Urinary bladder (tissue), 4 donors: ENCODE measurements around the gene OR1G1. TPM values are rescaled to one million over a fixed set of nuclear protein-coding genes. Genes with fewer than 3 reads are reported as not detected.
"Not testable (repeated sequence)": the region's sequence is repeated elsewhere in the genome, so short reads cannot be mapped to it uniquely, and the experiment has no call there.

Experiments used
- DNase-seq: peaks from one replicate; pipeline ENCODE4 v3.0.0-alpha.2; 2015; ENCODE audit errors: extremely low spot score
- H3K27ac ChIP-seq: one replicate; pipeline ENCODE4 v1.5.1; 2013; ENCODE audit warnings: low read depth, mild to moderate bottlenecking, moderate library complexity
- H3K36me3 ChIP-seq: one replicate; pipeline ENCODE4 v1.6.1; 2013; ENCODE audit warnings: mild to moderate bottlenecking, moderate library complexity; ENCODE audit not compliant: insufficient read depth
- H3K4me1 ChIP-seq: one replicate; pipeline ENCODE4 v1.6.1; 2013; ENCODE audit warnings: mild to moderate bottlenecking, moderate library complexity; ENCODE audit not compliant: insufficient read depth
- H3K4me3 ChIP-seq: one replicate; pipeline ENCODE4 v1.5.1; 2013; ENCODE audit warnings: low read depth, low read length
- WGBS: extraction: QIAGEN DNeasy Blood & Tissue Kit; methylation state at CpG from one replicate; pipeline ENCODE4 v1.1.7; 2013; 5-methylcytosine and 5-hydroxymethylcytosine counted together
- polyA plus RNA-seq: library from polyadenylated mRNA; stranded (reverse); fragments of 200-250 nt; gene quantifications from one replicate; pipeline ENCODE4 v1.2.3, GENCODE V29; 2013
- total RNA-seq: library from RNA; depleted of rRNA; stranded (reverse); fragments of >200 nt; gene quantifications from one replicate; pipeline ENCODE4 v1.2.3, GENCODE V29; 2014
- donor health status: healthy with polysubstance abuse.
- donor health status: healthy.

Gene OR1G1
- total RNA-seq = not detected
- polyA plus RNA-seq = not detected

DNA sequence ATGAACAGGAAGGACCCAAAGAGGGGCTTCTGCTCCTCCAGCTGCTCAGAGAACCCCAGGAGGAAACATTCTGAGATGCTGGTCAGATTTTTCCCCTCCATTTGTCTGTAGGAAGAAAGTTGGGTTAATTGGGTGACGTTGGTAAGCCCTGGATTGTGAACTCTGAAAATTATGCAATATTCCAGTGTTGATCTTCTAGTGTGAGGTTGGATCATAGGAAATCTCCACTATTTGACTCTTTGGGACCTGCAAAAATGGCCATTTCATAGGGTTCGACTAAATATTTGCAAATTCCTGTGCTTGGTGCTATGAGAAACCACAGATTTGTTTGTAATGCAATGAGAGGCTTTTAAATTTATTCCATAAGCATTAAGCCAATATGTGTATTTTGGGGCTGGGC lies at the start of gene OR1G1:
Gene OR1G1, minus strand, starts transcription at position 101 of the 400 bp plus-strand sequence. Its CDS starts 0 bp downstream, at position 101.
- 82% methylated on average over 2 of the region's 2 CpGs for WGBS
- Histone ChIP-seq H3K27ac (no peak within 1 kb of the TSS), H3K4me1 (no peaks in the 10 kb centered on the region), H3K36me3 (no peaks in the 10 kb centered on the region), H3K4me3 (no peak within 1 kb of the TSS)
- DNase-seq = no peak

DNA sequence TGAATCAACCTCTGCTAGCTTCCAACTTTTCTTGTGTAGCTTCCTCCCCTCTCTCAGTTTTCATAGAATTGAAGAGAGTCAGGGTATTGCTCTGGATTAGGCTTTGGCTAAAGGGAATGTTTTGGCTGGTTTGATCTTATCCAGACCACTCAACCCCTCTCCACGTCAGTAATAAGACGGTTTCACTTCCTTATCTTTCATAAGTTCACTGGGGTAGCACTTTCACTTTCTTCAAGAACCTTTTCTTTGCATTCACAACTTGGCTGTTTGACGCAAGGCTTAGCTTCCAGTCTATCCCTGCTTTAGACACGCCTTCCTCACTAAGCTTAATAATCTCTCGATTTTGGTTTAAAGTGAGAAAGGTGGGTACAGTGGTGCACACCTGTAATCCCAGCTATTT lies 40.2 kb upstream of the OR1G1 start:
- 56% methylated on average over 5 of the region's 5 CpGs for WGBS
- Histone ChIP-seq H3K27ac (no peak overlapping the region), H3K4me1 (no peaks in the 10 kb centered on the region), H3K36me3 (no peaks in the 10 kb centered on the region), H3K4me3 (no peak overlapping the region)
- no peak for DNase-seq

DNA sequence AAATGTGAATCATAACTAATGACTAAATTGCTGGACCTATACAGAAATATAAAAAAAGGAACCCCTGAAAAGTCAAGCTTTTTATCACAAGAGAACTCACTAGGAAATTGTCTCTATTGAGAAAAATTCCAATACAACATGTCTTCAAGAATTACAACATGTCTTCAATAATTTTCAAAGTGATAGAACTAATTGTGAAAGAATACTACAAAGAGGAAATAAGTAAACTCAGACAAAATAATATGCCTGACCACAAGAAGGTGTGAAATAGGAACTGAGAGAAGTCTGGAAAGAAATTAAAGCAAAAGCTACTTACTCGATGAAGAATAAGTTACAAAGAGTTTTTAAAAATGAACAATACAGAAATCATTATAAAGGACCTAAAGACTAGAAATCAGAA lies 29.9 kb upstream of the OR1G1 start:
- Histone ChIP-seq H3K27ac (no peak overlapping the region), H3K36me3 (no peaks in the 10 kb centered on the region)
- WGBS = 76% methylated on average over 1 of the region's 1 CpG

DNA sequence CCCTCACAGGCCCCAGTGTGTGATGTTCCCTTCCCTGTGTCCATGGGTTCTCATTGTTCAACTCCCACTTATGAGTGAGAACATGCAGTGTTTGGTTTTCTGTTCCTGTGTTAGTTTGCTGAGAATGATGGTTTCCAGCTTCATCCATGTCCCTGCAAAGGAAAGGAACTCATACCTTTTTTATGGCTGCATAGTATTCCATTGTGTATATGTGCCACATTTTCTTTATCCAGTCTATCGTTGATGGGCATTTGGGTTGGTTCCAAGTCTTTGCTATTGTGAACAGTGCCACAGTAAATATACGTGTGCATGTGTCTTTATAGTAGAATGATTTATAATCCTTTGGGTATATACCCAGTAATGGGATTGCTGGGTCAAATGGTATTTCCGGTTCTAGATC lies 10.1 kb upstream of the OR1G1 start:
- DNase-seq, H3K4me3 ChIP-seq, H3K27ac ChIP-seq, H3K36me3 ChIP-seq, H3K4me1 ChIP-seq: not testable (repeated sequence)
- WGBS = 85% methylated on average over 3 of the region's 3 CpGs

More for the DNA sequence above, 29.9 kb upstream of the OR1G1 start:
- Histone ChIP-seq H3K4me3 (no peak overlapping the region), H3K4me1 (no peaks in the 10 kb centered on the region)
- DNase-seq = no peak

DNA sequence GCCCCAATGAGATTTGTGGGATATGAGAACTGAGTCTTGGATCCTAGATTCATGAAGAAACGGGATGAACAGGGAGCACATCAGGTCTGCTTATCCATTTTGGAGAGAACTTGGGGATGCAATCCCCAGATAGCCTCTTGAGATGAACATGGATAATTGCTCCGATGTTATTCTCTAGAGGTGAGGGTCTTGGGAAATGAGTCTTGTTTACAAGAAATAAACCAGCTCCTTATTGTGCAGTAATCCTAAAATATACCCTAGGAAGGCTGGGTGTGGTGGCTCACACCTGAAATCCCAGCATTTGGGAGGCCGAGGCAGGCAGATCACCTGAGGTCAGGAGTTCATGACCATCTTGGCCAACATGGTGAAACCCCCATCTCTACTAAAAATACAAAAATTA lies 23.0 kb downstream of the OR1G1 start, which contains the start of gene OR1D2:
Gene OR1D2, minus strand, starts transcription at position 101 of the 400 bp plus-strand sequence. CDS start 11,426 bp downstream, outside the sequence.
- no peak within 1 kb of the TSS for H3K4me3 ChIP-seq

More for the DNA sequence above, 23.0 kb downstream of the OR1G1 start, which contains the start of gene OR1D2:
- Histone ChIP-seq H3K27ac (no peak within 1 kb of the TSS), H3K4me1 (no peaks in the 10 kb centered on the region), H3K36me3 (no peaks in the 10 kb centered on the region)
- DNase-seq = no peak
- WGBS = 71% methylated on average over 3 of the region's 3 CpGs

Other genes starting within 250 kb of the OR1G1 start
- not detected for gene OR1D5, start 63.9 kb downstream of the OR1G1 start, total RNA-seq
- not detected for gene OR1D5, start 63.9 kb downstream of the OR1G1 start, polyA plus RNA-seq
- gene OR1D2, start 23.1 kb downstream of the OR1G1 start, total RNA-seq = not detected
- gene OR1D2, start 23.1 kb downstream of the OR1G1 start, polyA plus RNA-seq = not detected
- not detected for gene OR1A2, start 70.0 kb upstream of the OR1G1 start, total RNA-seq
- gene OR1A2, start 70.0 kb upstream of the OR1G1 start, polyA plus RNA-seq = not detected
- gene OR1A1, start 80.1 kb upstream of the OR1G1 start, total RNA-seq = not detected
- not detected for gene OR1A1, start 80.1 kb upstream of the OR1G1 start, polyA plus RNA-seq
- gene OR3A1, start 170.8 kb upstream of the OR1G1 start, total RNA-seq = not detected
- gene OR3A1, start 170.8 kb upstream of the OR1G1 start, polyA plus RNA-seq = not detected